HG03025 (cell line): ENCODE results near the gene FOXRED1.
A peak's percentile ranks its signal among the peaks of the same experiment; 100 is the strongest.

Experiments used
- ATAC-seq: cut with Tn5 transposase; IDR thresholded peaks from one replicate; pipeline ENCODE4 v1.9.1; 2021; ENCODE audit warnings: mild to moderate bottlenecking, moderate library complexity; ENCODE audit not compliant: unreplicated experiment, low FRiP score

FOXRED1 gene

DNA sequence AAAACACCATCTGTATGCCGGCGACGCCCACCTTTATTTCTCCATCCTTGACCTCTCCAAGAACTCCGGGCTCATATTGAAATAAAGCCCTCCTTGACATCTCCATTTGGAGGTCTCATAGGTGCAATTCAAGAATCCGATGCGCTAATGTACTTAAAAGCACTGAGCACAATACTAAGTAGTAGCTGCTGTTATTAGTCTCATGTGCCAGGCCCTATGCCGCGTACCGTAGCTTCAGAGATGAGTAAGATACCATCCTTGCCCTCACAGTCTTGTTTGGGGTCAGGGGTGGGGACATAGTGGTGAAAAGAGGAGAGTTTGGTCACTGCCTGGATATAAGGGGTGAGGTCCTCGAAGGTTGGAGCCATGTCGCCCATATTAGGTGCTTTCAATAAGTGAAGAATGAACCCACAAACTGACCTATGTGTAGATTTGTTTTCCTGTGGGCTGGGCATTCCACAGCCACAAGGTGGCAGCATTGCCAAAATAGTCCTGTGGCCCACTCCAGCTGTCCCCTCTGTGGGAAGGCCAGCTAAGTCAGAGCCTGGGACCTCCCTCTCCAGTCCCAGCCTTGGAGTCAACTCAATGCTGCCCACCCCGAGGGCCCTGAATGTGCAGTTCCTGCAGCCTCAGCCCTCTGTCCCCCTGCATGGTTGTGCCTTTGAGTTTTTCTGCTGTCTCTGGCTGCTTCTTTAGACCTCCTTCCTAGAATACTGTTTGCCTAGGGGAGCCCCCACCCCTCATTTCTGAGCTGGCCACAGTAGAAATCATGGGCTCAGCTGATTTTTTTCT, 41.4 kb downstream of the FOXRED1 start:
- peak; percentile 37 for ATAC-seq

DNA sequence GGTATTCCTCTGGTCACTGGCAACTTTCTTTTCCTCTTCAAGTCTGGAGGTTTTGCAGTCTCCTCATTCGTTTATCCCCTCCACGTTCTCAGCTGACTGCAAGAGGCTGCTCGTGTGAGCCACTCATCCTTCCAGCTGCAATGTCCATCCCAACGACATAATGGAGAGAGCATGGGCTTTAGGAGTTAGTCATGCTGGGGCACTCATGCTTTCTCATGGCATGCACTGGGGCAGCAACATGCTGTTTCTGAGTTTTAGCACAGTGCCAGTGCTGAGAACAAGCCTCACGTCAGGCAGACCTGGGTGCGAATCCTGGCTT, 42.0 kb downstream of the FOXRED1 start:
- ATAC-seq = no peak

DNA sequence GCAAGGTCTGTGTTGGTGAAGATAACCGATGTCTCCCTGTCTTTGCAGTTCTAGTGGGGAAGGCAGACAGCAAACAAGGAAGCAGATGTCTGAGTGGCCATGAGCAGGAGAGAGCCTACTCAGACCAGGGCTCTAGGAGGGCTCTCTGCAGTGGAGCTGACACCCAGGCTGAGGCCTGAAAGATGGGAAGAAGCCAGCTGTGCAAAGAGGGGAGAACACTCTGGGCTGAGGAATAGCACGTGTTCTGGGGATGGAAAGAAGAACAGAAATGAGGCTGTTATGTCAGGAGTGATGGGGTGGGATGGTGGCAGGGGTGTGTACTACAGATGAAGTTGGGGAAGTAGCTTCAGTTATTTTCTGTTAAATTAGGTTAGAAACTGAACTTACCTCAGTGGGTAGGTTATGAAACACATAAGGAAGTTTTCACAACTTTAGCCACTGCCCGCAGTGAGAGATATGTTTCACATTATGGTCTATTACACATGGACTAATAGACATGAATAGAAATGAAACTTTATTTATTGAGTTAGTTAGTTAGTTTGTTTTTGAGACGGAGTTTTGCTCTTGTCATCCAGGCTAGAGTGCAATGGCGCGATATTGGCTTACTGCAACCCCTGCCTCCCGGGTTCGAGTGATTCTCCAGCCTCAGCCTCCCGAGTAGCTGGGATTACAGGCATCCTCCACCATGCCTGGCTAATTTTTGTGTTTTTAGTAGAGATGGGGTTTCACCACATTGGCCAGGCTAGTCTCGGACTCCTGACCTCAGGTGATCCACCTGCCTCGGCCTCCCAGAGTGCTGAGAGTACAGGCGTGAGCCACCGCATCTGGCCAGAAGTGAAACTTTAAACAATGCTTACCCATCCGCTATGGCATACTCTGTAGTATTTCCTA, 42.7 kb downstream of the FOXRED1 start:
- ATAC-seq = peak; percentile 76

DNA sequence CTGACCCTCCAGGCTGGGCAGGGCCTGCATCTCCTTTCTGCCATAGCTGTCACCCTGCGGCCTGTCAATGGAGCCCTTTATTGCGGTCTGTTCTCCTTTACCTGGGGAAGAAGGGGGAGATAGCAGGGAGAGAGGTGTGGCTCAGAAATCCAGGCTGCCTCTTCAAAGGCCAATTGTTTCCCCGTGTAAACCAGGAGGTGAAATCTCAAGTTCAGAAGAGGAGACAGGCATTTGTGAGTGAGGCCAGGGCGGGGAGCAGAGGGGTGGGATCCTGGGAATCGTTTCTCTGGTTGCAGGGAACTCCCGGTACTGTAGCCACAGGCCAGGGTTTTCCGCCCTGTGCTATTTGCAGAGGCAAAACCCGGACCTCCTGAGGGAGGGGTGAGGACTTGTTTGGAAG, 44.0 kb downstream of the FOXRED1 start:
- ATAC-seq = no peak

DNA sequence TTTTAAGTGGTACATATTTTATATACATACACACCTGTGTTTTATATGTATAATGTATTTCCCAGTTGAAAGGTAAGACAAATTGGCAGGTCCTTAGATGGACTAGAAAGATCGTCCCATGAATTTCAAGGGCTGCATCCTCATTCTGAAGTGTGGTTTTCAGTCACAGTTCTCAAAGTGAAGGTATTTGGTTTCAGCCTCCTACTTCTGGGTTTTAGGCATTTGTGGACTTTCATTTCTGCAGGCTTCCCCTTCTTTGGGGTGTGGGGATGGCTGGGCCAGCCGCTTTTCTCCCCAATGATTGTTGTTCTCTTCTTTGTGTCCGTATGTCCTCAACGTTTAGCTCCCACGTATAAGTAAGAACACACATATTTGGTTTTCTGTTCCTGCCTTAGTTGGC, 44.9 kb downstream of the FOXRED1 start:
- no peak for ATAC-seq

DNA sequence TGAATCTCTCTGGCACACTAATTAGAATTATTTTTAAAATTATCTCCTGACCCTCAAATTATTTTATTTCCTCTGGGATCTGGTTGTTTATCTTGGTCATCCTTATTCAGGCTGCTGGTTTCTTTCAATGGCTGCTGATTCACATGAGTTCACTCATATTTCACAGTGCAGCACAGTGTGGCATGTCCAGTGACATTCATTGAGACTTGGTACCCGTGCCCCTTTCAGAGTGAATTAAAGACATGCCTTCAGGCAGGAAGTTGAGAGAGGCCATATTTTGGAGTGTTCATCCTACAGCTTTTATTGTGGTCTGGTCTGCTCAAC, 48.4 kb downstream of the FOXRED1 start:
- no peak for ATAC-seq

DNA sequence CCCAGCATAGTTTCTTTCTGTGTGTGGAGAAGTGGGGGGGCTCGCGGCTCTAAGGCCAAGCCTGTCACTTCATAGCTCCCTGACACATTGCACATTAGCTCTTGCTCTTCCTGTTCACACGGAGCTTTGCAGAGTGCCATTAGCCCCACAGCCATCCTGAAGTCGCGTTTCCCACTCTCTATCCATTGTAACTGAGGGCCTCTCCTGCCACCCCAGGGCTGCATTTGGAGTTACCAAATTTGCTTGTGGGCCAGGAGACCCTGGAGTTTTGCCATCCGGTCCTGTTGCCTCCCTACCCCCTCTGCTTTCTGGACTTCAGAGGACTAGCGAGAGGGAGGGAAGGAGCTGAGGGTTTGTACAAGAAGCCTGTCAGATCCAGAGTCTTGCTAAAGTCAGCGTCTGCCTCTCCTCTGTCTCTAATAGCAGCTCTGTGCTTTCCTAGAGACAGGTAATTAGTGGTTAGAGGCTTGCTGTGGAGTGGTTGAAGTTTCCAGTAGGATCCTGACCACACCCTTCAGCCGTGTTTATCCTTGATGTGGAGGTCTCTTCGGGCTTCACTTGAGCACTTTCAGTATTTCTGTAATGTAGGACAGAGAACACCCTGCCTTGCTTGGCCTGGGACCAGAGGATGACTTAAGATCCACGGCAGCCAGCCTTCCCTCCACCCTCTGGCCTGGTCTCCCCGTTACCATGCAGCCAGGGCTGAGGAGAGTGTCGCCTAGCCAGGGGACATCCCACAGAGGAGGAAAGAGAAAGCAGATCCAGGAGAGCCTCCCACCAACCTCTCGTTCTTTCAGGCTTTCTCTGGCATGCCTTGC, 49.0 kb downstream of the FOXRED1 start:
- ATAC-seq = peak; percentile 18

DNA sequence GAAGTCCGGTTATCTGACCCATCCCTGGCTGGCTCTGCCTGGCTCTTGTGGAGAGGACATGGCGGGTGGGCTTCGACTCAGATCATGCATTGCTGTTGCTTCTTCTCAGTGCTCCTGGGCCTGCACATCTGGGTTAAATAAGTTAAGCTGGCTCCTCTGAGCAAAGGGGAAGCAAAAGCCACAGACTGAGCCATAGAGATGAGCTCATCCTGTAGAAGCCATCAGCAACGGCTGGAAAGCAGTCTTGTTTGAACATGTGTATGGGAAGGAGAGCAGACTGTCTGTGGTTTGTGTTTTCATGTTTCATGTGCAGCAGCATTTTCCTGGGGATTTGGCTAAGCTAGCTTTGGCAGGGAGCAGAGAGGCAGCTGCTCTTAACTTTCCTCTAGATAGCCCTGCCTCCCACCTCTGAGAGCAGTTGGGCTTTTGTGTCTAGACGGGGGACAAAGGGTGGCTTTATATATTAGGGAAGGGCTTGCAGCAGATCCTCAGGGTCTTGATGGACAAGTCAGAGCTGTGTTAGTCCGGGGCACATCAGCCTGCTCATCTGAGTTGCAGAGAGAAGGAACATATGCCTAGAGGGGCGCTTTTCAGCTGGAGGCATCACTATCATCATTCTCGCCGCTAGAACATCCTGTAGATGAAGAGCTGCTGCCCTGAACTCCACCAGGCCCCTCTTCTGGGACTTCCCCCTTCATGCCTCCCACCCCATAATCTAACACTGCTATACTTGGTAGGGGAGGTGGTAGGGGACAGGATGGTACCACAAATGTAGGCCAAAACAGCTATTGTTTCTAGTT, 49.8 kb downstream of the FOXRED1 start:
- peak; percentile 78 for ATAC-seq

DNA sequence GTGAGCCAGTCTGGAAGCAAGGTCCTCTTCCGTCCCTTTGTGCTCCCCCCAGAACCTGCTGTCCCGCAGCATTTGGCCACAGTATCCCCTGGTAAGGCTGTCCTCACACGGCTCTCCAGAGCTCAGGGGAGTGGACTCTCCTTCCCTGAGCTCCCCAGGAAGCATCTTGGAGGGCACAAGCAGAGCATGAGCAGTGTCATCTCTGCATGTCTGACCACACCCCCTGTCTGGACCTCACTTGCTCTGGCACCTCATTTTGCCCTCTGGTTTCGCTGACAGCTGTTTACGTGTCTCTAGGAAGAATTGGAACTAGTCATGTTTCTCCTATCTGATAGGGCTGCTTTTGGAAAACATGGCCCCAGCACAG, 50.4 kb downstream of the FOXRED1 start:
- ATAC-seq = no peak

DNA sequence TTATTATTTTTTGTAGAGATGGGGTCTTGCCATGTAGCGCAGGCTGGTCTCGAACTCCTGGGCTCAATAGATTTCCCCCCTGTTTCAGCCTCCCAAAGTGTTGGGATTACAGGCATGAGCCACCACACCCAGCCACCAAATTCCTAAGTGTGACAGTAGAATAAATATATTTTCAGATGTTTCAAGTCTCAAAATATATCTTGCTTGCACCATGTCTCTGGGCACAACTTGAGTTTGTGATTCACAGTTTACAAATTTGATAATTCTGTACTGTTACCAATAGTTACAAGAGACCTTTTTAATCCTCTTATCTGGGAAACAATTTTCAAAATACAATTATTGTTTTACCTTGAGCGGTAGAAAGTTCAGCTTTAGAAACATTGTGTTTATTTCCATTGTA, 54.0 kb downstream of the FOXRED1 start:
- ATAC-seq = no peak

DNA sequence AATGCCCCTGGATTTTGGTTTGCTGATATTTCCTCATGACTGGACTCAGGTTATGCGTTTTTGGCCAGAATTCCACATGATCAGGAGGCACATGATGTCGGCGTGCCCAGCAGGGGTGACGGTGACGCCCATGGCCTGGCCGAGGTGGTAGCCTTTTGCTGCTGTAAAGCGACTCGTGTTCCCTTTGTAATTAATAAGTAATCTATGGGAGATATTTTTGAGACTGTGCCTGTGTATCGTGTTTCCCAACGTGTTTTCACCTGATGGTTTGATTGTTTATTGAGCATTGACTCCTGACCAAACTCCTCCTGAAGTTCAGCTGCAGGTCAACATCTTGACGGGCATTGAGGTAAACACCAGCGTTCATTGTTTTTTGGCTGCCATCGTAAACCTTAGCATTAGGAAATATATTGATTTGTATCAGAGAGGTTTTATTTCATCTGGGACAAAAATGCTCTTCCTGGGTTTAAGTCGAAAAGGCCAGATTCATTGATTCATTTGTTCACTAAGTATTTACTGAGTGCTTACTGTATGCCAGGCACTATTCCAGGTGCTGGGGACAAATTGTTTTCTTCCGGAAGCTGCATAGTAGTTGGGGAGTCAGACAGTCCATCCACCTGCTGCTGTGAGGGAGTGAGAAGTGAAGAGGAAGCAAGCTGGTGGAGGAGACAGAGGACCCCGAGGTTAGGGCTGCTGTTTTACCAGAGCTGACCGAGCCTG, 58.5 kb downstream of the FOXRED1 start:
- no peak for ATAC-seq
